Hair follicle dermal papilla cell (primary cell): ENCODE measurements around the gene PDS5A. TPM values are rescaled to one million over a fixed set of nuclear protein-coding genes. Genes with fewer than 3 reads are reported as not detected.

ENCODE experiments used
- small RNA-seq: library from RNA; depleted of rRNA; stranded (forward); fragments of <200 nt; gene quantifications from one replicate; pipeline ENCODE3, GENCODE V24; 2012
- total RNA-seq: library from RNA; depleted of rRNA; stranded (reverse); fragments of >200 nt; gene quantifications from 2 replicates; pipeline ENCODE4 v1.2.3, GENCODE V29; 2012

The PDS5A gene, protein sequence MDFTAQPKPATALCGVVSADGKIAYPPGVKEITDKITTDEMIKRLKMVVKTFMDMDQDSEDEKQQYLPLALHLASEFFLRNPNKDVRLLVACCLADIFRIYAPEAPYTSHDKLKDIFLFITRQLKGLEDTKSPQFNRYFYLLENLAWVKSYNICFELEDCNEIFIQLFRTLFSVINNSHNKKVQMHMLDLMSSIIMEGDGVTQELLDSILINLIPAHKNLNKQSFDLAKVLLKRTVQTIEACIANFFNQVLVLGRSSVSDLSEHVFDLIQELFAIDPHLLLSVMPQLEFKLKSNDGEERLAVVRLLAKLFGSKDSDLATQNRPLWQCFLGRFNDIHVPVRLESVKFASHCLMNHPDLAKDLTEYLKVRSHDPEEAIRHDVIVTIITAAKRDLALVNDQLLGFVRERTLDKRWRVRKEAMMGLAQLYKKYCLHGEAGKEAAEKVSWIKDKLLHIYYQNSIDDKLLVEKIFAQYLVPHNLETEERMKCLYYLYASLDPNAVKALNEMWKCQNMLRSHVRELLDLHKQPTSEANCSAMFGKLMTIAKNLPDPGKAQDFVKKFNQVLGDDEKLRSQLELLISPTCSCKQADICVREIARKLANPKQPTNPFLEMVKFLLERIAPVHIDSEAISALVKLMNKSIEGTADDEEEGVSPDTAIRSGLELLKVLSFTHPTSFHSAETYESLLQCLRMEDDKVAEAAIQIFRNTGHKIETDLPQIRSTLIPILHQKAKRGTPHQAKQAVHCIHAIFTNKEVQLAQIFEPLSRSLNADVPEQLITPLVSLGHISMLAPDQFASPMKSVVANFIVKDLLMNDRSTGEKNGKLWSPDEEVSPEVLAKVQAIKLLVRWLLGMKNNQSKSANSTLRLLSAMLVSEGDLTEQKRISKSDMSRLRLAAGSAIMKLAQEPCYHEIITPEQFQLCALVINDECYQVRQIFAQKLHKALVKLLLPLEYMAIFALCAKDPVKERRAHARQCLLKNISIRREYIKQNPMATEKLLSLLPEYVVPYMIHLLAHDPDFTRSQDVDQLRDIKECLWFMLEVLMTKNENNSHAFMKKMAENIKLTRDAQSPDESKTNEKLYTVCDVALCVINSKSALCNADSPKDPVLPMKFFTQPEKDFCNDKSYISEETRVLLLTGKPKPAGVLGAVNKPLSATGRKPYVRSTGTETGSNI (N-terminal part only)
- 68.4 and 82.4 TPM in 2 replicates for total RNA-seq

DNA sequence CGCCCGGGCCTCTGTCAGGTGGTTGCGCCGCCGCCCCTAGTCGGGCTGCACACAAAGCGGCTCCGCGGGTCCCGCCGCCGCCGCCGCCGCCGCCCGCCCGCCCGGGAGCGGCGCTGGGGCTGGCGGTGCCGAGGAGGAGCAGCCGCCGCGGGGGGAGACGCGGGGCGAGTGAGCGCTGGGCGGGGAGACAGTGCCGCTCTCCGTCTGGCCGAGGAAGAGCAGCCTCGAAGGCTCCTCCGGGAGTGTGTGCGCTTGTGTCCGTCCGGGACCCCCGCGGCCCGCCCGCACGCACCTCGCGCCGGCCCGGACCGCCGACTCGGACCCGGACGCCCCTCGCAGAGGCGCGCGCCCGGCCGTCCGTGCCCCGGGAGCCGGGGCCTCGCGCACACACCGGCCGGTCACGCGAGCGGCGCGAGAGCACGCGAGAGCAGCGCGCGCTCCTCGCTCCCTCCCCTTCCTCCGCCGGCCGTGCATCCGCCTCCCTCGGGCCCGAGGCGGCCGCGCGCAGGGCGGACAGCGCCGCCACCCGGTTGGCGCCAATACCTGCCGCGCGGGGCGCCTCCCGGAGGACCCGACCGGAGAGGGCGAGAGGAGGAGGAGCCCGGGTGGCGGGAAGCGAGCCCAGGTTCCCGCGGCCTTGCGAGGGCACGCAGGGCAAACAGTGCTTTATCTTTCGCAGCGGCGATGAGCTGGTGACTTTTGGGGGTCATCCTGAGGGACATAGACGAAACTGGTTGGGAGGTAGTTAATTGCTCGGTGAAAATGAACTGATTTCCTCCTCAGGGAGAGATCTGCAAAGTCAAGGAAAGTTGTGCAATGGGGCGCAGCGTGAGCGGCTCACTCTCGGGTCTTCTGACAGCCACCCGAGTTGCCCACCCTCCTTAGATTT lies at the start of gene PDS5A:
Gene PDS5A (minus strand): TSS at position 423 of the 889 bp plus-strand sequence. CDS start 1,334 bp downstream, outside the sequence.

Small RNA genes within 50 kb of the gene (small RNA-seq; reads per million reads assigned to genes)
- gene RNA5SP159: not detected

Other genes with a start within 250 kb of the PDS5A start
- gene N4BP2, start 78.9 kb upstream of the PDS5A start, total RNA-seq: 9.1 and 14.4 TPM in 2 replicates
- gene RHOH, start 219.1 kb upstream of the PDS5A start, total RNA-seq: 1.6 and 2.8 TPM in 2 replicates